KMS-11 (cell line): ENCODE data around the gene TIMM50.
"Not testable (repeated sequence)": the region's sequence is repeated elsewhere in the genome, so short reads cannot be mapped to it uniquely, and the experiment has no call there.

Experiments
- H2AFZ ChIP-seq: fragments of 200-600 bp; sonication (generic); 2 replicates; pipeline ENCODE4 v1.6.1; 2016; ENCODE audit warnings: antibody characterized with exemption, mixed run types, low read depth
- H3K27ac ChIP-seq: fragments of 200-600 bp; sonication (generic); 2 replicates; pipeline ENCODE4 v1.6.1; 2016; ENCODE audit warnings: mild to moderate bottlenecking, mixed run types
- H3K27me3 ChIP-seq: fragments of 200-600 bp; sonication (generic); 2 replicates; pipeline ENCODE4 v1.6.1; 2017; ENCODE audit warnings: mild to moderate bottlenecking, low read depth, mixed run types, moderate library complexity; ENCODE audit not compliant: insufficient read depth
- H3K36me3 ChIP-seq: fragments of 200-600 bp; sonication (generic); 2 replicates; pipeline ENCODE4 v1.6.1; 2017; ENCODE audit warnings: mild to moderate bottlenecking, mixed run types; ENCODE audit not compliant: insufficient read depth
- H3K4me1 ChIP-seq: fragments of 200-600 bp; sonication (generic); 2 replicates; pipeline ENCODE4 v1.6.1; 2016; ENCODE audit warnings: mild to moderate bottlenecking, low read depth, mixed run types; ENCODE audit not compliant: poor library complexity, severe bottlenecking
- H3K4me2 ChIP-seq: fragments of 200-600 bp; sonication (generic); 2 replicates; pipeline ENCODE4 v1.7.0; 2016; ENCODE audit warnings: mild to moderate bottlenecking, mixed run types
- H3K4me3 ChIP-seq: fragments of 200-600 bp; sonication (generic); IDR thresholded peaks from 2 replicates; pipeline ENCODE4 v1.6.1; 2017; ENCODE audit warnings: low read depth, low read length, mixed read lengths; ENCODE audit not compliant: insufficient read depth
- H3K79me2 ChIP-seq: fragments of 200-600 bp; sonication (generic); 2 replicates; pipeline ENCODE4 v1.6.1; 2016; ENCODE audit warnings: low read depth, mixed run types; ENCODE audit not compliant: insufficient read depth
- H3K9ac ChIP-seq: fragments of 200-600 bp; sonication (generic); 2 replicates; pipeline ENCODE4 v1.6.1; 2016; ENCODE audit warnings: mild to moderate bottlenecking, mixed run types
- H4K20me1 ChIP-seq: fragments of 200-600 bp; sonication (generic); 2 replicates; pipeline ENCODE4 v1.6.1; 2016; ENCODE audit warnings: mild to moderate bottlenecking, mixed run types; ENCODE audit not compliant: insufficient read depth
- CTCF ChIP-seq: fragments of 200-600 bp; sonication (generic); conservative IDR thresholded peaks from 2 replicates; pipeline ENCODE4 v1.6.1; 2017; ENCODE audit warnings: low read depth, mild to moderate bottlenecking, antibody characterized with exemption, low read length, moderate library complexity, mixed read lengths

TIMM50 gene

GRCh38 chr19:39445196-39446111, 35.2 kb upstream of the TIMM50 start, which contains the start of gene SUPT5H:
Gene SUPT5H, plus strand, starts transcription at chr19:39445582. Its CDS starts 309 bp downstream, at chr19:39445891.
- H4K20me1 ChIP-seq, result no peaks in the 10 kb centered on the region; the same call in none of the 2 replicates
- H3K4me1 ChIP-seq, result peaks cover 36% of the 10 kb centered on the region
- H3K79me2 ChIP-seq, result peaks cover 55% of the 10 kb centered on the region
- no peaks in the 10 kb centered on the region for H3K27me3 ChIP-seq
- H3K4me2 ChIP-seq, result peak within 1 kb of the TSS; percentile 84
- H3K4me3 ChIP-seq, result no peak within 1 kb of the TSS
- TF ChIP-seq CTCF, result no peak
- H3K36me3 ChIP-seq, result no peaks in the 10 kb centered on the region
- H3K9ac ChIP-seq, result peak within 1 kb of the TSS; percentile 73
- peak within 1 kb of the TSS; percentile 66 for H2AFZ ChIP-seq
- peak within 1 kb of the TSS; percentile 75 for H3K27ac ChIP-seq

GRCh38 chr19:39446365-39447084, 34.1 kb upstream of the TIMM50 start:
- no peak overlapping the region for H3K4me3 ChIP-seq
- H3K36me3 ChIP-seq, result no peaks in the 10 kb centered on the region
- H3K27ac ChIP-seq, result peak overlapping the region; percentile 75; the same call in 1 of the 2 replicates
- no peaks in the 10 kb centered on the region for H3K27me3 ChIP-seq
- peak overlapping the region; percentile 73 for H3K9ac ChIP-seq
- H3K4me1 ChIP-seq, result peaks cover 36% of the 10 kb centered on the region
- TF ChIP-seq CTCF, result no peak
- no peaks in the 10 kb centered on the region; the same call in none of the 2 replicates for H4K20me1 ChIP-seq
- peaks cover 66% of the 10 kb centered on the region for H3K79me2 ChIP-seq
- no peak overlapping the region for H2AFZ ChIP-seq
- peak overlapping the region; percentile 72 for H3K4me2 ChIP-seq

GRCh38 chr19:39448271-39448670, 32.4 kb upstream of the TIMM50 start:
- H3K4me1 ChIP-seq, result peaks cover 36% of the 10 kb centered on the region
- TF ChIP-seq CTCF, result no peak
- H3K9ac ChIP-seq, result no peak overlapping the region
- H3K27ac ChIP-seq, result peak overlapping the region; percentile 21; the same call in 1 of the 2 replicates
- no peak overlapping the region for H3K4me3 ChIP-seq
- peaks cover 3% of the 10 kb centered on the region; the same call in 1 of the 2 replicates for H3K36me3 ChIP-seq
- peak overlapping the region; percentile 72 for H3K4me2 ChIP-seq
- H4K20me1 ChIP-seq, result no peaks in the 10 kb centered on the region; the same call in none of the 2 replicates
- H3K27me3 ChIP-seq, result no peaks in the 10 kb centered on the region
- no peak overlapping the region for H2AFZ ChIP-seq
- peaks cover 78% of the 10 kb centered on the region for H3K79me2 ChIP-seq

- H3K4me2 ChIP-seq, result no peak overlapping the region; the same call in 1 of the 2 replicates
- H2AFZ ChIP-seq, result no peak overlapping the region
- no peak for TF ChIP-seq CTCF
- no peak overlapping the region for H3K9ac ChIP-seq
- no peak overlapping the region for H3K27ac ChIP-seq
- peaks cover 4% of the 10 kb centered on the region; the same call in 1 of the 2 replicates for H3K36me3 ChIP-seq
- peaks cover 32% of the 10 kb centered on the region for H3K4me1 ChIP-seq
- H3K4me3 ChIP-seq, result no peak overlapping the region
- H4K20me1 ChIP-seq, result no peaks in the 10 kb centered on the region; the same call in none of the 2 replicates
- no peaks in the 10 kb centered on the region for H3K27me3 ChIP-seq
- H3K79me2 ChIP-seq, result peaks cover 78% of the 10 kb centered on the region
These were observed 31.4 kb upstream of the TIMM50 start for GRCh38 chr19:39449116-39449797.

- H3K4me3 ChIP-seq, H3K9ac ChIP-seq, H3K27me3 ChIP-seq, H2AFZ ChIP-seq, H3K27ac ChIP-seq, H3K4me2 ChIP-seq, H3K36me3 ChIP-seq, H4K20me1 ChIP-seq: not testable (repeated sequence)
- Histone ChIP-seq H3K79me2 (peaks cover 71% of the 10 kb centered on the region), H3K4me1 (peaks cover 30% of the 10 kb centered on the region)
These were observed 29.4 kb upstream of the TIMM50 start for GRCh38 chr19:39451257-39451656.
